H9 (cell line): ENCODE data around the gene ATP8A2. TPM values are rescaled to one million over a fixed set of nuclear protein-coding genes. Genes with fewer than 3 reads are reported as not detected.

Experiments used
- DNase-seq: peaks from one replicate; pipeline ENCODE4 v3.0.0-alpha.2; 2017
- H2AFZ ChIP-seq: one replicate; pipeline ENCODE4 v1.6.1; 2013; ENCODE audit warnings: mild to moderate bottlenecking, low read length, control low read depth, moderate library complexity
- H2AK5ac ChIP-seq: 2 replicates; pipeline ENCODE4 v1.6.1; 2013; ENCODE audit warnings: low read length, control low read depth, mixed read lengths; ENCODE audit not compliant: insufficient read length
- H2BK120ac ChIP-seq: one replicate; pipeline ENCODE4 v1.6.1; 2013; ENCODE audit warnings: low read depth, mild to moderate bottlenecking, low read length, control low read depth, inconsistent platforms; ENCODE audit not compliant: poor library complexity, severe bottlenecking
- H2BK12ac ChIP-seq: 2 replicates; pipeline ENCODE4 v1.6.1; 2013; ENCODE audit warnings: low read length, control low read depth, mixed read lengths, low read depth; ENCODE audit not compliant: insufficient read length
- H2BK15ac ChIP-seq: 2 replicates; pipeline ENCODE4 v1.6.1; 2013; ENCODE audit warnings: low read depth, low read length, control low read depth
- H2BK20ac ChIP-seq: one replicate; pipeline ENCODE4 v1.6.1; 2013; ENCODE audit warnings: low read depth, mild to moderate bottlenecking, low read length, control low read depth, inconsistent platforms; ENCODE audit not compliant: poor library complexity, severe bottlenecking
- H2BK5ac ChIP-seq: 2 replicates; pipeline ENCODE4 v1.6.1; 2013; ENCODE audit warnings: low read length, control low read depth, mixed read lengths; ENCODE audit not compliant: insufficient read length
- H3K14ac ChIP-seq: 2 replicates; pipeline ENCODE4 v1.6.1; 2013; ENCODE audit warnings: low read length, control low read depth; ENCODE audit not compliant: insufficient read depth
- H3K18ac ChIP-seq: 2 replicates; pipeline ENCODE4 v1.6.1; 2013; ENCODE audit warnings: low read depth, mild to moderate bottlenecking, mixed read lengths, low read length, control low read depth; ENCODE audit not compliant: insufficient read length
- H3K23ac ChIP-seq: 2 replicates; pipeline ENCODE4 v1.6.1; 2013; ENCODE audit warnings: low read length, control low read depth, mixed read lengths, low read depth; ENCODE audit not compliant: insufficient read length
- H3K23me2 ChIP-seq: 2 replicates; pipeline ENCODE4 v1.6.1; 2013; ENCODE audit warnings: low read depth, mild to moderate bottlenecking, mixed read lengths, low read length, control low read depth; ENCODE audit not compliant: insufficient read length, poor library complexity, severe bottlenecking
- H3K27ac ChIP-seq: 2 replicates; pipeline ENCODE4 v1.5.1; 2013; ENCODE audit warnings: low read length, control low read depth, mixed read lengths, low read depth; ENCODE audit not compliant: insufficient read length
- H3K27me3 ChIP-seq: 2 replicates; pipeline ENCODE4 v1.6.1; 2013; ENCODE audit warnings: low read length, control low read depth, inconsistent platforms; ENCODE audit not compliant: insufficient read depth
- H3K4ac ChIP-seq: 2 replicates; pipeline ENCODE4 v1.6.1; 2013; ENCODE audit warnings: low read depth, mild to moderate bottlenecking, control low read depth, inconsistent platforms, low read length, moderate library complexity
- H3K4me1 ChIP-seq: 2 replicates; pipeline ENCODE4 v1.6.1; 2013; ENCODE audit warnings: low read length, control low read depth, inconsistent platforms; ENCODE audit not compliant: insufficient read depth
- H3K4me2 ChIP-seq: 2 replicates; pipeline ENCODE4 v1.6.1; 2013; ENCODE audit warnings: low read length, control low read depth, mixed read lengths; ENCODE audit not compliant: insufficient read length, insufficient read depth
- H3K56ac ChIP-seq: 2 replicates; pipeline ENCODE4 v1.6.1; 2013; ENCODE audit warnings: low read depth, mild to moderate bottlenecking, mixed read lengths, low read length, control low read depth; ENCODE audit not compliant: insufficient read length
- H3K79me1 ChIP-seq: 2 replicates; pipeline ENCODE4 v1.6.1; 2013; ENCODE audit warnings: low read depth, mild to moderate bottlenecking, moderate library complexity, low read length, control low read depth, inconsistent platforms; ENCODE audit not compliant: insufficient read depth, poor library complexity, severe bottlenecking
- H3K79me2 ChIP-seq: 2 replicates; pipeline ENCODE4 v1.6.1; 2013; ENCODE audit warnings: low read length, control low read depth, inconsistent platforms; ENCODE audit not compliant: insufficient read depth
- H3K9ac ChIP-seq: 2 replicates; pipeline ENCODE4 v1.6.1; 2013; ENCODE audit warnings: low read length, control low read depth, mixed read lengths; ENCODE audit not compliant: insufficient read length; ENCODE audit errors: extremely low read depth
- H3K9me3 ChIP-seq: one replicate; pipeline ENCODE4 v1.6.1; 2013; ENCODE audit warnings: low read depth, low read length, inconsistent platforms; ENCODE audit not compliant: control insufficient read depth
- H3T11ph ChIP-seq: one replicate; pipeline ENCODE4 v1.6.1; 2013; ENCODE audit warnings: mild to moderate bottlenecking, low read length, control low read depth, inconsistent platforms
- H4K20me1 ChIP-seq: one replicate; pipeline ENCODE4 v1.6.1; 2013; ENCODE audit not compliant: control insufficient read depth, insufficient read length, insufficient read depth
- H4K5ac ChIP-seq: 2 replicates; pipeline ENCODE4 v1.6.1; 2013; ENCODE audit warnings: low read depth, mild to moderate bottlenecking, mixed read lengths, low read length, control low read depth; ENCODE audit not compliant: insufficient read length
- H4K8ac ChIP-seq: replicated peaks from 2 replicates; pipeline ENCODE4 v1.6.1; 2013; ENCODE audit warnings: low read length, control low read depth, mixed read lengths, low read depth; ENCODE audit not compliant: insufficient read length
- H4K91ac ChIP-seq: 2 replicates; pipeline ENCODE4 v1.6.1; 2013; ENCODE audit warnings: low read depth, mild to moderate bottlenecking, moderate library complexity, mixed read lengths, low read length, control low read depth; ENCODE audit not compliant: insufficient read length
- H3K27ac Mint-ChIP-seq, 3 experiments: 2 replicates in 2 of 3; 3 replicates in 1 of 3; pipeline ENCODE4 v1.8.0; 2020 to 2021; ENCODE audit warnings: mixed read lengths in 3 of 3, mild to moderate bottlenecking in 1 of 3, moderate library complexity in 1 of 3
- H3K27me3 Mint-ChIP-seq: 2 replicates; pipeline ENCODE4 v1.8.0; 2021; ENCODE audit warnings: low read depth, mild to moderate bottlenecking, moderate library complexity, mixed read lengths
- H3K36me3 Mint-ChIP-seq, 3 experiments: 2 replicates in 2 of 3; 3 replicates in 1 of 3; pipeline ENCODE4 v1.8.0; 2020 to 2021; ENCODE audit warnings: low read depth in 3 of 3, mixed read lengths in 3 of 3; ENCODE audit not compliant: insufficient read depth in 1 of 3
- H3K4me1 Mint-ChIP-seq, 2 experiments: 2 replicates each; pipeline ENCODE4 v1.8.0; 2020; ENCODE audit warnings: mixed read lengths in 2 of 2
- H3K4me3 Mint-ChIP-seq, 2 experiments: 2 replicates in 1 of 2; 3 replicates in 1 of 2; pipeline ENCODE4 v1.8.0; 2020 to 2021; ENCODE audit warnings: mild to moderate bottlenecking in 2 of 2, mixed read lengths in 2 of 2, moderate library complexity in 1 of 2
- H3K9me3 Mint-ChIP-seq, 2 experiments: 2 replicates in 1 of 2; 3 replicates in 1 of 2; pipeline ENCODE4 v1.8.0; 2020; ENCODE audit warnings: mild to moderate bottlenecking in 2 of 2, mixed read lengths in 2 of 2, moderate library complexity in 1 of 2
- WGBS: extraction: QIAGEN DNeasy Blood & Tissue Kit; methylation state at CpG from one replicate; pipeline ENCODE4 v1.1.7; 2013; ENCODE audit warnings: missing lambda C conversion rate, low lambda C conversion rate, mixed read lengths; ENCODE audit not compliant: insufficient read length; ENCODE audit errors: extremely low coverage; 5-methylcytosine and 5-hydroxymethylcytosine counted together
- total RNA-seq: library from RNA; stranded (reverse); gene quantifications from 2 replicates; pipeline ENCODE4 v1.2.1, GENCODE V29; 2021
- TF ChIP-seq, protein P1 (sequence below): fragments of 200-600 bp; sonication (generic); conservative IDR thresholded peaks from 3 replicates; pipeline ENCODE4 v1.8.0; 2021; ENCODE audit warnings: antibody characterized with exemption, mild to moderate bottlenecking

Gene ATP8A2
- total RNA-seq, 1 experiment from 2014 or later: 18.2 TPM

- H3K36me3 Mint-ChIP-seq: no peaks in the 10 kb centered on the region; a peak in 1 of 7 replicates
- Histone ChIP-seq H3K27ac (no peak overlapping the region), H2BK15ac (no peak overlapping the region), H3K4ac (no peak overlapping the region), H4K91ac (no peak overlapping the region), H4K20me1 (no peaks in the 10 kb centered on the region), H3K56ac (no peak overlapping the region), H2BK5ac (no peak overlapping the region), H3K79me2 (no peaks in the 10 kb centered on the region), H2BK120ac (no peak overlapping the region), H3K9ac (no peak overlapping the region), H2BK20ac (no peak overlapping the region), H3K4me2 (no peak overlapping the region), H3K14ac (no peak overlapping the region), H3T11ph (no peak overlapping the region), H2AK5ac (no peak overlapping the region), H3K23me2 (no peaks in the 10 kb centered on the region), H3K23ac (no peak overlapping the region), H3K9me3 (no peaks in the 10 kb centered on the region), H4K8ac (no peak overlapping the region), H3K18ac (no peak overlapping the region), H3K79me1 (no peaks in the 10 kb centered on the region), H2AFZ (no peak overlapping the region), H2BK12ac (no peak overlapping the region), H3K27me3 (no peaks in the 10 kb centered on the region), H4K5ac (no peak overlapping the region), H3K4me1 (no peaks in the 10 kb centered on the region)
- no peaks in the 10 kb centered on the region; a peak in 1 of 5 replicates for H3K9me3 Mint-ChIP-seq
- WGBS: no CpG with 5 or more reads among the region's 4 CpGs
- TF ChIP-seq, protein P1, sequence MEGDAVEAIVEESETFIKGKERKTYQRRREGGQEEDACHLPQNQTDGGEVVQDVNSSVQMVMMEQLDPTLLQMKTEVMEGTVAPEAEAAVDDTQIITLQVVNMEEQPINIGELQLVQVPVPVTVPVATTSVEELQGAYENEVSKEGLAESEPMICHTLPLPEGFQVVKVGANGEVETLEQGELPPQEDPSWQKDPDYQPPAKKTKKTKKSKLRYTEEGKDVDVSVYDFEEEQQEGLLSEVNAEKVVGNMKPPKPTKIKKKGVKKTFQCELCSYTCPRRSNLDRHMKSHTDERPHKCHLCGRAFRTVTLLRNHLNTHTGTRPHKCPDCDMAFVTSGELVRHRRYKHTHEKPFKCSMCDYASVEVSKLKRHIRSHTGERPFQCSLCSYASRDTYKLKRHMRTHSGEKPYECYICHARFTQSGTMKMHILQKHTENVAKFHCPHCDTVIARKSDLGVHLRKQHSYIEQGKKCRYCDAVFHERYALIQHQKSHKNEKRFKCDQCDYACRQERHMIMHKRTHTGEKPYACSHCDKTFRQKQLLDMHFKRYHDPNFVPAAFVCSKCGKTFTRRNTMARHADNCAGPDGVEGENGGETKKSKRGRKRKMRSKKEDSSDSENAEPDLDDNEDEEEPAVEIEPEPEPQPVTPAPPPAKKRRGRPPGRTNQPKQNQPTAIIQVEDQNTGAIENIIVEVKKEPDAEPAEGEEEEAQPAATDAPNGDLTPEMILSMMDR: no peak
- no peak for DNase-seq
- H3K27me3 Mint-ChIP-seq: no peaks in the 10 kb centered on the region; the same call in 1 of the 2 replicates
- H3K4me3 Mint-ChIP-seq: no peak overlapping the region
- H3K4me1 Mint-ChIP-seq: peaks cover 25 to 42% of the 10 kb centered on the region in 2 experiments
- no peak overlapping the region for H3K27ac Mint-ChIP-seq
Measured at GRCh38 chr13:25967144-25967543, 595.4 kb downstream of the ATP8A2 start.
